Tibial nerve (tissue), 4 donors: ENCODE results near the gene URGCP.

Experiments used
- EP300 ChIP-seq, 2 donors: sonication (generic); formaldehyde crosslinking; IDR thresholded peaks; one replicate each; pipeline ENCODE4 v1.6.1; 2017; ENCODE audit warnings: antibody characterized with exemption in 2 of 2, mild to moderate bottlenecking in 1 of 2
- POLR2A ChIP-seq, 2 donors: fragments of 450-650 bp; IDR thresholded peaks; one replicate each; pipeline ENCODE4 v1.6.1; 2017; ENCODE audit warnings: antibody characterized with exemption in 2 of 2, mild to moderate bottlenecking in 2 of 2, moderate library complexity in 2 of 2
- TF ChIP-seq, protein P1 (sequence below), 5 experiments: fragments of 200-600 bp in 3 of 5; fragments of 450-650 bp in 2 of 5; sonication (generic) in 3 of 5; IDR thresholded peaks; one replicate each; pipeline ENCODE4 v1.5.1; 2016 to 2019; ENCODE audit warnings: antibody characterized with exemption in 5 of 5, mild to moderate bottlenecking in 3 of 5, moderate library complexity in 2 of 5

DNA sequence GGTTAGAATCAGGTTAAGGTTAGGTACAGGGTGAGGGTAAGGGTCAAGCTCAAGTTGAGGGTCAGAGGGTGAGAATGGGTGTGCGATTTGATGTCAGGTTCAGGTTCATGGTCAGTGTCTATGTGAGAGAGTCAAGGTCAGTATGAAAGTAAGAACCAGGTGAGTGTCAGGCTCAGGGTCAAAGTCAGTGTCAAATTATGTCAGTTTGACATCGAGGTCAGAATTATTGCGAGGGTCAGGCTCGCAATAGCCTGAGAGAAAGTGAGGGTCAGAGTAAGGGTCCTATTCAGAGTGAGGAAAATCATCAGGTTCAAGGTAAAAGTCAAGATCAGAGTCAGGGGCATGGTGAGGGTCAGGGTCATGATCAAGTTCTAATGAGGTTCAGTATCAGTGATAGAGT lies 50.1 kb downstream of the URGCP start:
- TF ChIP-seq, protein P1, sequence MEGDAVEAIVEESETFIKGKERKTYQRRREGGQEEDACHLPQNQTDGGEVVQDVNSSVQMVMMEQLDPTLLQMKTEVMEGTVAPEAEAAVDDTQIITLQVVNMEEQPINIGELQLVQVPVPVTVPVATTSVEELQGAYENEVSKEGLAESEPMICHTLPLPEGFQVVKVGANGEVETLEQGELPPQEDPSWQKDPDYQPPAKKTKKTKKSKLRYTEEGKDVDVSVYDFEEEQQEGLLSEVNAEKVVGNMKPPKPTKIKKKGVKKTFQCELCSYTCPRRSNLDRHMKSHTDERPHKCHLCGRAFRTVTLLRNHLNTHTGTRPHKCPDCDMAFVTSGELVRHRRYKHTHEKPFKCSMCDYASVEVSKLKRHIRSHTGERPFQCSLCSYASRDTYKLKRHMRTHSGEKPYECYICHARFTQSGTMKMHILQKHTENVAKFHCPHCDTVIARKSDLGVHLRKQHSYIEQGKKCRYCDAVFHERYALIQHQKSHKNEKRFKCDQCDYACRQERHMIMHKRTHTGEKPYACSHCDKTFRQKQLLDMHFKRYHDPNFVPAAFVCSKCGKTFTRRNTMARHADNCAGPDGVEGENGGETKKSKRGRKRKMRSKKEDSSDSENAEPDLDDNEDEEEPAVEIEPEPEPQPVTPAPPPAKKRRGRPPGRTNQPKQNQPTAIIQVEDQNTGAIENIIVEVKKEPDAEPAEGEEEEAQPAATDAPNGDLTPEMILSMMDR (IDR thresholded peaks at IDR 0.05) = no peak
- TF ChIP-seq POLR2A (IDR thresholded peaks at IDR 0.05) (no peak), EP300 (IDR thresholded peaks at IDR 0.05) (no peak)
